Measurements from ENCODE around the gene SLC17A8.

DNA sequence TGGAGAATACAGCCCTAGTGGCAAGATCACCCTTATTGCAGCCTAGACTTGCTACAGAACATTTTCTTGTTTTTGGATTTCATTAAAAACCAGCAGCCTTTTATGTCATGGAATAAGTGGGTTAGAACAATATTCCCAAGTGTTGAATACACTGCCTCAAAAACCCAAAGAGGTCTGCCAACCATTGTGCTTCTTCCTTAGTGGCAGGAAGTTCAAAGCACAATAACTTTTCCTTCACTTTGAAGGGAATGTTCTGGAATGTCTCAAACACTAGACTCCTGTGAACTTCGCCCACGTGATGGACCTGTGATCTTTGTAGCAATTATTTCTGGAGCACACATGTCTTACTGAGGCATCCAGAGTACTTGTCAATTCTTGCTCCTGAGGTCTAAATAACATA, 8.5 kb downstream of the SLC17A8 start:
- TF ChIP-seq, protein P1, sequence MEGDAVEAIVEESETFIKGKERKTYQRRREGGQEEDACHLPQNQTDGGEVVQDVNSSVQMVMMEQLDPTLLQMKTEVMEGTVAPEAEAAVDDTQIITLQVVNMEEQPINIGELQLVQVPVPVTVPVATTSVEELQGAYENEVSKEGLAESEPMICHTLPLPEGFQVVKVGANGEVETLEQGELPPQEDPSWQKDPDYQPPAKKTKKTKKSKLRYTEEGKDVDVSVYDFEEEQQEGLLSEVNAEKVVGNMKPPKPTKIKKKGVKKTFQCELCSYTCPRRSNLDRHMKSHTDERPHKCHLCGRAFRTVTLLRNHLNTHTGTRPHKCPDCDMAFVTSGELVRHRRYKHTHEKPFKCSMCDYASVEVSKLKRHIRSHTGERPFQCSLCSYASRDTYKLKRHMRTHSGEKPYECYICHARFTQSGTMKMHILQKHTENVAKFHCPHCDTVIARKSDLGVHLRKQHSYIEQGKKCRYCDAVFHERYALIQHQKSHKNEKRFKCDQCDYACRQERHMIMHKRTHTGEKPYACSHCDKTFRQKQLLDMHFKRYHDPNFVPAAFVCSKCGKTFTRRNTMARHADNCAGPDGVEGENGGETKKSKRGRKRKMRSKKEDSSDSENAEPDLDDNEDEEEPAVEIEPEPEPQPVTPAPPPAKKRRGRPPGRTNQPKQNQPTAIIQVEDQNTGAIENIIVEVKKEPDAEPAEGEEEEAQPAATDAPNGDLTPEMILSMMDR (IDR thresholded peaks at IDR 0.05): no peak
- no peak for TF ChIP-seq POLR2AphosphoS5 (IDR thresholded peaks at IDR 0.05; ENCODE audit: low read depth, low read length)
